ENCODE results near the gene CGNL1. TPM values are rescaled to one million over a fixed set of nuclear protein-coding genes. Genes with fewer than 3 reads are reported as not detected.
A peak's percentile ranks its signal among the peaks of the same experiment; 100 is the strongest.

Gene CGNL1
- total RNA-seq, 2 donors from 2014 or later: not detected

DNA sequence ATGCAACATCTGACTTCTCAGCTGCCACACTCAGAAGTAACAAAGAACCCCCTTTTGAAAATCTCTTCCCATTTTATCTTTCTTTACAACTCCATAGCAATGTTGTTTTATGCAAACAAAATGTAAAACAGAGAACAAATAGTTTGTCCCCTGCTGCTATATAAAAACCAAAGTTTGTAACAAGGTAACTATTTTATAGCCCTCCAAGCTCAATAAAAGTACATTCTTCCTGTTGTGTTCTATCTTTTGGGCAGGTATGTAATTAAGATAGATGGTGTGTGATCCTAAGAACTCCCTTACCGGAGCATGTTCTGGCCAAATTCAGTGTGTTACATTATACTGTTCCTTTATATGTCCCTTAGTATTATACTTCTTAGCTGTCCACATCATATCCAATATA lies 12.6 kb upstream of the CGNL1 start:
- Mint-ChIP-seq H3K36me3 (ENCODE audit: low read depth) (no peaks in the 10 kb centered on the region), H3K4me3 (no peak overlapping the region), H3K27ac (no peak overlapping the region), H3K9me3 (no peaks in the 10 kb centered on the region), H3K27me3 (no peaks in the 10 kb centered on the region), H3K4me1 (no peaks in the 10 kb centered on the region)
- no peak for ATAC-seq (replicated peaks)

DNA sequence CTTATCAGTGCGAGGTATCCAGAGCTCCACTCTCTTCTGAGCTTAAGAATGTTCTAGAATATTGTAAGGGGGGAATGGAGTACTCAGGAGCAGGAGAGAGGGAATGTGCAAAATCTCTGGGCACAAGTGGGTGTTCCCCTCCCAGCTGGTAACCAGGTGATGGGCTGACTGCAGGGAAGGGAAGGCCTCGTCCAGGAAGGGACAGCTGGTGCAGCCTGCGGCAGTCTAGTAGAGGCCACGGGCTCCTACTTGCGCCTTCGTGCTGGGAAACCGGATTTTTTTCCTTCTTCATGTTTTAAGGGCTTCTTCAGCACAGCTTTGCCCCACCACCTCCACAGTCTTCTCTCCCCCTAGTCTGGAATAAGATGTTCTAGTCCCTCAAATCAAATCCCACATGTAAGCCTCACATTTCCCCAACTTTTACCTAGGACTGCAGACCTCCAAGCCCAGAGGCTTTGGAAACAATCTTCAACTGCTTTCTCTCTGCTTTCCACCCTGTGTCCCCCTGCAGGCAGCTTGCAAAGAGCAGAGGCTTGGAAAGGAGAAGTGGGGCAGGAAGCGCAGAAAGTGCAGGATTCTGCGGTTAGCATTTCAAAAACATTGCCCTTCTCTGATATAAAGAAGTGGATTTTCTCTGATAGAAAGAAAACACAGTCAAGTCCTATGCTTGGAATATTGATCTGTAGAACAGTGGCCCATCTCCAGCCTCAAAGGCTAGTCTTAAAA lies 11.9 kb upstream of the CGNL1 start:
- Mint-ChIP-seq H3K9me3 (no peaks in the 10 kb centered on the region), H3K27me3 (no peaks in the 10 kb centered on the region), H3K4me3 (no peak overlapping the region), H3K36me3 (ENCODE audit: low read depth) (no peaks in the 10 kb centered on the region), H3K4me1 (no peaks in the 10 kb centered on the region), H3K27ac (no peak overlapping the region)
- ATAC-seq (replicated peaks): no peak

DNA sequence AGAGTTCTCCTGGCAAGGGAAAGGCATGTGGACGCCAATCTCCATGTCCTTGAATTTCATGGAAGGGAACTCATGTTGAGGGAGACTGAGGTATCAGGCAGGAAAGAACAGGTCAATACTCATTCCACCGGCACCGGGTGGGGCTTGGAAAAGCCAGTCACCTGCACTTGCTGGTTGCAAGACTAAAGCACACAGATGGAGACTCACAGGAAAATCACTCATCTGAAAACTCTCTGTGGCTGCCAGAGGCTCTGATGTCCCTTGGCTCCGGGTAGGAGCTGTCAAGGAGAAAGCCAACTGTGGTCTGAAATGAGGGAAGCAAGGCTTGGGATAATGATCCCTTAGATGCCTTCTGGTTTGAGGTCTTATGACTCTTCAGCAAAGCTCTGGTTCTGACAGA lies 8.7 kb upstream of the CGNL1 start:
- H3K4me1 Mint-ChIP-seq: no peaks in the 10 kb centered on the region
- no peak for ATAC-seq (replicated peaks)
- no peak overlapping the region for H3K4me3 Mint-ChIP-seq
- H3K27ac Mint-ChIP-seq: no peak overlapping the region
- no peaks in the 10 kb centered on the region for H3K36me3 Mint-ChIP-seq (ENCODE audit: low read depth)
- H3K27me3 Mint-ChIP-seq: peaks cover 3% of the 10 kb centered on the region
- H3K9me3 Mint-ChIP-seq: no peaks in the 10 kb centered on the region

DNA sequence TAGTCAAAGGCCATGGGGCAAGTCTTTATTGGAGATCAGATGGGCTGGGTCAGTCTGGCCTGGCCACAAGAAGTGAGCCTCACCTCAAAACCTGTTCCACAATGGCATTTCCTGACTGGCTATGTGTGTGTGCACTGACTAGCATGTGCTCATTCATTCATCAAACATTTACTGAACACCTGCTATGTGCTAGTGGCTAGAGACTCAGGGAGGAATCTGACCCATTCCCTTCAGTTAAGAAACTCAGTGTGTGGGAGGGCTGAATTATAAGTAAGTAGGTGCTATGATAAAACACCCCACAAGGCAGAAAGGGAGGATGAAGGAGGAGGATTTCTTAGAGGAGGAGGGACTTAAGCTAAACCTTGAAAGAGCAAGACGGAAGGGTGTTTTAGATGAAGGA lies 5.4 kb upstream of the CGNL1 start:
- no peak overlapping the region for H3K27ac Mint-ChIP-seq
- peaks cover 3% of the 10 kb centered on the region for H3K4me1 Mint-ChIP-seq
- H3K9me3 Mint-ChIP-seq: no peaks in the 10 kb centered on the region
- H3K27me3 Mint-ChIP-seq: peaks cover 28% of the 10 kb centered on the region
- ATAC-seq (replicated peaks): no peak
- H3K36me3 Mint-ChIP-seq (ENCODE audit: low read depth): no peaks in the 10 kb centered on the region
- no peak overlapping the region for H3K4me3 Mint-ChIP-seq

DNA sequence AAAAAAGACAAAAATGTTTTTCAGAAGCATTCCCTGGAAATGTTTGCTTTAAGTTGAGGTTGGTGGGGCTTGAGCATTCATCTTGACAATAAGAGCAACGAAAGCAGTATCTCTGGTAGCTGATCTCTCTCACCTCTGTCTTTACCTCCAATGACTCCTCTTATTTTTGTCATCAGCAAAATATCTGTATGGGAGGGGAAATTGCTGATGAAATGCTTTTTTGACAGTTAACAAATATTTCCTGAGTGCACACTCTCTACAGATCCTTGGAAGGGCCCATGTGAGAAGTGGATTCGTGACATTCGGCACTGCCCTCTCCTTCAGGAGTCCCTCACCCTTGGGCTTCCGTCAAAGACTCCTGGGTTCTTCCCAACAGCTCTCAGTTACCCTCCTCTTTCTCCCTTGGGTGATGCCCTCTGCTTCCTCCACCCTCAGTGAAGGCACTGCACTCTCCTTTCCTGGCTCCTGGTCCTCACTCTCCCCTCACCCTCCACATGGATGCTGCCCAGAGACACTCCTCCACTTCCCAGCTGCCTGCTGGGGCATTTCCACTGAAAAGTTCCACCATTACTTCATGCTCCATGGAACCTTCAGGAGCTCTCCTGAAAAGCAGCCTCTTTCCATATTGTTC lies 2.9 kb upstream of the CGNL1 start:
- no peak for ATAC-seq (replicated peaks)
- H3K4me1 Mint-ChIP-seq: peaks cover 4% of the 10 kb centered on the region
- H3K36me3 Mint-ChIP-seq (ENCODE audit: low read depth): no peaks in the 10 kb centered on the region
- H3K27ac Mint-ChIP-seq: no peak overlapping the region
- no peak overlapping the region for H3K4me3 Mint-ChIP-seq
- peaks cover 43% of the 10 kb centered on the region for H3K27me3 Mint-ChIP-seq
- no peaks in the 10 kb centered on the region for H3K9me3 Mint-ChIP-seq

DNA sequence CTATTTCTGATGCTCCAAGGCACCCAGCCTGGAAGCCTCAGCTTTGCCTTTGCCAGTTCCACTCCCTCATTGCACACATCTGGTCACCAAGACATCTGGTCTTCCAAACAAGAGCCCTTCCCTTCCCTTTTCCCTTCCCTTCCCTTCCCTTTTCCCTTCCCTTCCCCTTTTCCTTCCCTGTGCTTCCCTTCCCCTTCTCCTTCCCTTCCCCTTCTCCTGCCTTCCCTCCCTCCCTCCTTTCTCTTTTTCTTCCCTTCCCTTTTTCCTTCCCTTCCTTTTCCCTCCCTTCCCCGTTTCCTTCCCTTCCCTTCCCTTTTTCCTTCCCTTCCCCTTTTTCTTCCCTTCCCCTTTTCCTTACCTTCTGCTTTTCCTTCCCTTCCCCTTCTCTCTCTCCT lies 2.4 kb upstream of the CGNL1 start:
- Mint-ChIP-seq H3K4me3 (no peak overlapping the region), H3K27ac (no peak overlapping the region), H3K9me3 (no peaks in the 10 kb centered on the region), H3K27me3 (peaks cover 46% of the 10 kb centered on the region), H3K36me3 (ENCODE audit: low read depth) (no peaks in the 10 kb centered on the region), H3K4me1 (peaks cover 4% of the 10 kb centered on the region)
- no peak for ATAC-seq (replicated peaks)

DNA sequence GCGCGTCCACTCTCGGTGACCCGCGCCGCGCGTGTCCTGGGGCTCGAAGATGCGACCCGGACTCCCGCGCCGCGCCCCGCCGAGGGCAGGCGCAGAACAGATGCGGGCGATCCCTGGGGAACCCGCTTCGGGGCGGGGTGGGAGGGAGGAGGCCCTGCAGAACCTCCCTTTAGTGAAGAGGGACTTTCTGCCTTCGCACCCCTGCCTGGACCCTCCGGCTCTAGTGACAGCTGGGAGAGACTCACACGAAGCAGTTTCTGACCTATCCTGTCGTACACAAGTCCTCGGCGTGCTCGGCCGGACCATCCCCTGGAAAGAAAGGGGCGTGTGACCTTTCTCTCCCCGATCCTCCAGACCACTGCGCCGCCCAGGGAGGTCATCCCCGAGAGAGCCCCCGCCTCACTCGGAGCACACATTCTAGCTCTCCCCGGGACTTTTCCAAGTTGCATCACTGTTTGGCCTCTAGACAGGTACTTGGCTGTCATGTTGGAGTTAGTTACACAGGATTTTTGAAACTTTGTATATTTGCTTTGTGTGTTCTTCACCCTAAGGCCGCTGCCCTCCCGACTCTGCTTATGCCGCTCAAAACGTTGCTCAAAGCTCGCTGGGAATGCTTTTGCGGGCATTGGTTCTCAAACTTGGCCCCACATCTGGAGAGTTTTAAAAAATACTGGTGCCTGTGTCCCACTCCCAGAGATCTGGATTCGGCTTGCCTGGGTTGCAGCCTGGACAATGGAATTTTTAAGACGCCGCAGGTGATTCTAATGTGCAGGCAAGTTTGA lies 582 bp downstream of the CGNL1 start:
- Mint-ChIP-seq H3K9me3 (no peaks in the 10 kb centered on the region), H3K27me3 (peaks cover 57% of the 10 kb centered on the region), H3K4me1 (peaks cover 4% of the 10 kb centered on the region), H3K36me3 (ENCODE audit: low read depth) (no peaks in the 10 kb centered on the region), H3K27ac (no peak overlapping the region), H3K4me3 (peak overlapping the region; percentile 21)
- ATAC-seq (replicated peaks): no peak

DNA sequence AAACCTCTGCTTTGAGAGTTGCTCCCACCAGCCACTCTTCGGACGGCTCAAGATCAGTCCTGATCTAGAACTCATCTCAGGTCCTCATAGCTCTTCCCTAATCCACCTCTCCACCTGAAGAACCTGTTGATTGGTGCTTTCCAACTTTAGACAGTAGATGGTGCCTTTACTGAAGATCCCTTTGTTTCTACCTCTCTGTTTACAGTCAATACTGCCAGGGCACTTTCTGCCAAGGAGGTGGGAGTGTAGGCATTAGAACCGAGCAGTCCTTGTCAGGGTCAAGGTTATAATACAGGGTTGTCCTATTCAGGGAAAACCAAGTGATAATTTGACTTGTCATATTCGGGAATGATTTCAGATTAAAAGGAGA lies 1.2 kb downstream of the CGNL1 start:
- H3K27ac Mint-ChIP-seq: no peak overlapping the region
- H3K4me3 Mint-ChIP-seq: peak overlapping the region; percentile 21
- H3K36me3 Mint-ChIP-seq (ENCODE audit: low read depth): no peaks in the 10 kb centered on the region
- H3K27me3 Mint-ChIP-seq: peaks cover 56% of the 10 kb centered on the region
- H3K9me3 Mint-ChIP-seq: no peaks in the 10 kb centered on the region
- no peak for ATAC-seq (replicated peaks)
- peaks cover 4% of the 10 kb centered on the region for H3K4me1 Mint-ChIP-seq

DNA sequence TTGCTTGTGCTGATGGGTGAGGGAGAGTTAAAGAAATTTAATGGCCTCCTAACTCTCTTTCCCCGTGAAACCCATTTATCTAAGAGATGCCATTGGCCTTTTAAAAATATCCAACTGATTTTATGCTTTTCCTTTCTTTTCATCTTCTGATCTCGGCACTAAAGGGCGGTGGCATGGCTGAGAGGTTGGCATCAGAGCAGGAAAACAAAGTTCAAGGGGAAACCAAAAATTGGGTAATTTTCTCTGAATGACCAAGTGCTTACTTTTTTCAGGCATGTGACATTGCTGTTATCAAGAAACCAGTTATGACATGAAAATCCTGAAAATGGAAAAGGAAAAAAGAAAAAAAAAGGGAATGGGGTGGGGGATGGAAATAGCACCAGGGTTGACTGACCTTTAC lies 3.2 kb downstream of the CGNL1 start:
- Mint-ChIP-seq H3K27me3 (peaks cover 44% of the 10 kb centered on the region), H3K4me3 (no peak overlapping the region), H3K4me1 (peaks cover 4% of the 10 kb centered on the region), H3K9me3 (no peaks in the 10 kb centered on the region), H3K36me3 (ENCODE audit: low read depth) (no peaks in the 10 kb centered on the region), H3K27ac (no peak overlapping the region)
- ATAC-seq (replicated peaks): no peak

DNA sequence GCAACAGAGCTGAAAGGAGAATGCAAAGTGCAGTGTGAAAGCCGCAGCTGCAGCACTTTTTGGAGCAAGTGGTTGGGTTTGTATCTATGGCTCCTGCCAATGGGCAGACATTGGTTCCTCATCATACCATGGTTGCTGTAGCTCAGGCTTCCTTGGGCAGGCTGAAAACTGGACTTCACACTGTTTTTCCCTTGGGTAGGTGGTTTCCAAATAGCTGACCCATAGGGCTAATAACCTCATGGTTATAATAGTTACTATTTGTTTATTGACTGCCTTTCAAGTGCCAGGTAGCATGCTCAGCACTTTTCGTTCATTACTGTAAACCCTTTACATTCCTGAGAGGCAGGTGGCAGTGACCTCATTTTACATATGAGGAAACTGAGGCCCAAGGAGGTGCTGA lies 4.5 kb downstream of the CGNL1 start:
- ATAC-seq (replicated peaks): no peak
- Mint-ChIP-seq H3K27me3 (peaks cover 35% of the 10 kb centered on the region), H3K27ac (no peak overlapping the region), H3K36me3 (ENCODE audit: low read depth) (no peaks in the 10 kb centered on the region), H3K4me3 (no peak overlapping the region), H3K9me3 (no peaks in the 10 kb centered on the region), H3K4me1 (peaks cover 2% of the 10 kb centered on the region)

DNA sequence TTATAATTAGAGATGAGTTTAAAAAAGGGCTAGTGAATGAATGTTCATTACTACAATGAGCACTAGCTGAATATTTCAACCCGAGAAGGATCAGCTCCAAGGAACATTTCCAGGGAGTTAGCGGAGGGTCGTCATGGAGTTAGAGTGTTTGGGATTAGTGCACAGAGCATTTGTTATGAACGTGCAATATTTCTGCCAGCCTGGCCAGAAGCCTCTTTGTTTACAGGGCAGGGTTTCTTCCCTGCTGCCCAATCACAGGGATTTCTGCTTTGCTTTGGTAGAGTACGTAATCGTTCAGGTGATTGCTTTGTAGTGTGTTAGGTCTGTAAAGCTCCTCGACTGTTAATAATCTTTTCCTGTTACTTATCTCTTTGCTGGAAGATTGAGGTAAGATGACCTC lies 5.9 kb downstream of the CGNL1 start:
- H3K36me3 Mint-ChIP-seq (ENCODE audit: low read depth): no peaks in the 10 kb centered on the region
- no peak overlapping the region for H3K27ac Mint-ChIP-seq
- H3K4me1 Mint-ChIP-seq: no peaks in the 10 kb centered on the region
- H3K9me3 Mint-ChIP-seq: no peaks in the 10 kb centered on the region
- H3K27me3 Mint-ChIP-seq: peaks cover 32% of the 10 kb centered on the region
- no peak for ATAC-seq (replicated peaks)
- H3K4me3 Mint-ChIP-seq: no peak overlapping the region

DNA sequence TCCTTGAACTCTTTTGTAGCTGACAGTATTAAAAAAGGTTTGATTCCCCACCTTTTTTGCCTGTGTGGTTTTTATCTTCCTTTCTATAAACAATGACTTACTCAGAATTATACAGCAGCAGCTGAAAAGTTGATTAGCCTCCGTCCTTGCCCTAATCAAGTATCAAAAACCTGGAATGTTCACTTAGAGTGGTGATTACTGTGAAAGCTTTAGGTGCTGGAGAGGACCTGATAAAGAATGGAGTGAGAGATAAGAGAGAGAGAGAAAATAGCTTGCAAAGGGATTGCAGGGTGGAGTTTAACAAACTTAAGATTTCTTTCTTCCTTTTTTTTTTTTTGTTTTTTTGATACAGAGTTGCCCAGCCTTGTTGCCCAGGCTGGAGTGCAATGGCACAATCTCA lies 6.7 kb downstream of the CGNL1 start:
- H3K36me3 Mint-ChIP-seq (ENCODE audit: low read depth): no peaks in the 10 kb centered on the region
- peaks cover 25% of the 10 kb centered on the region for H3K27me3 Mint-ChIP-seq
- H3K27ac Mint-ChIP-seq: no peak overlapping the region
- no peak overlapping the region for H3K4me3 Mint-ChIP-seq
- no peaks in the 10 kb centered on the region for H3K4me1 Mint-ChIP-seq
- no peak for ATAC-seq (replicated peaks)
- H3K9me3 Mint-ChIP-seq: no peaks in the 10 kb centered on the region

DNA sequence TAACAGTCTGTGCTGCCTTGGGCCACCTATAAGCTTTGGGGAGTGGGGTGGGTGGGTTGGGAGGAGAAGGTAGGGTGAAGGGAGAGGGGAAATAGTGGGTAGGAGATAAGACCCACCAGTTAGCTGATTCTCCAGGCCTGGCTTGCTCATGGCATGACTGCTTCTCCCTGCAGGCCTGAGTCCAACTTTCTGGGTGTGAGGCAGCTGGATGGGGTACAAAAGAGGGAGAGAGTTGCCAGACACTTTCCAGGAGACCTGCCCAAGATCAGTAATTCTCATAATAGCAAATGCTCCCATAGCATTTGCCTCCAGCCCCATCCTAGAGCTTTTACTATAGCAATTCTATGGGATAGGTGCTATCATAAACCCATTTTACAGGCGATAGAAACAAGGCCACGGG lies 7.7 kb downstream of the CGNL1 start:
- Mint-ChIP-seq H3K27ac (no peak overlapping the region), H3K4me1 (no peaks in the 10 kb centered on the region), H3K27me3 (peaks cover 19% of the 10 kb centered on the region), H3K9me3 (no peaks in the 10 kb centered on the region), H3K36me3 (ENCODE audit: low read depth) (no peaks in the 10 kb centered on the region), H3K4me3 (no peak overlapping the region)
- no peak for ATAC-seq (replicated peaks)

DNA sequence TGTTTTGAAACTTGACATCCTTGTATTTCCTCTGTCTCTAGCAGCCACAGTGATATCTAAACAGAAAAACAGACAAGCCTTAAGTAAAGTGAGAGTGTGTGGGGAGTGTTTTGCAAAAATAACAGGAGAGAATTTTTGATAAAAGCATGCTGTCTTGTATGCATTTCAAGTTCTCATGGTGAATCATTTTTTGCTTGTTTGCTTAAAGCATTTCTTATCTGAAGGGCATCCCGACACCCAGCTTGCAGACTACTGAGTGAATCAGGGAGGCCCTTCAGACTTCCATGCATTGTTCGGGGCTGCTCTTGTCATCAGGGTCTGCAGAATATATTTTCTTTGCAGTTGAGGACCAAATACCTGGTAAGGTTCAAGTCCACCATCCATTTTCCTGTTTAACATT lies 8.5 kb downstream of the CGNL1 start:
- H3K4me3 Mint-ChIP-seq: no peak overlapping the region
- ATAC-seq (replicated peaks): no peak
- H3K9me3 Mint-ChIP-seq: no peaks in the 10 kb centered on the region
- H3K4me1 Mint-ChIP-seq: no peaks in the 10 kb centered on the region
- H3K36me3 Mint-ChIP-seq (ENCODE audit: low read depth): no peaks in the 10 kb centered on the region
- H3K27ac Mint-ChIP-seq: no peak overlapping the region
- peaks cover 16% of the 10 kb centered on the region for H3K27me3 Mint-ChIP-seq

DNA sequence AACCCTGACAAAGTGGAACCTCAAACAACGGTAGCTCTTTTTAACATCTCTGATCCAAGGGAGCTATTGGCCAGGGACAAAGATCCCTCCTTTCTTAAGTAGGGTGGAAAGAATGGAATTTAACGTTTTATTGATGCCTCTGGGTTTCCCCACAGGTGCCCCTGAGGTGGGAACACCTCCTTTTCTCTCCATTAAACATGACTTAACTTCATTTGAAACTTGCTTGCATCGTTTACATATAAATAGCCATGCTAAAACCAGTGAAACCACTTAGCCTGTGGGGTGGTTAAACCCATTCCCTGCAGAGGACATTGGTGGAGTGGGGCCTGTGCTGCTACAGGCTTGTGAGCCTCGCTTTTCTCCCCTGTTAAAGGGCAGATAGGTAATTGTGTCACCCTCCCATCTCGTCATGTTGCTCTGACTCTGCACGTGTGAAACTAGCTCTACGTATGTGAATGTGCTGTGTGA lies 9.7 kb downstream of the CGNL1 start:
- H3K36me3 Mint-ChIP-seq (ENCODE audit: low read depth): no peaks in the 10 kb centered on the region
- H3K27me3 Mint-ChIP-seq: peaks cover 16% of the 10 kb centered on the region
- H3K9me3 Mint-ChIP-seq: no peaks in the 10 kb centered on the region
- no peak overlapping the region for H3K4me3 Mint-ChIP-seq
- H3K27ac Mint-ChIP-seq: no peak overlapping the region
- no peaks in the 10 kb centered on the region for H3K4me1 Mint-ChIP-seq
- ATAC-seq (replicated peaks): no peak

All from activated T-helper 17 cell treated with anti-CD3 and anti-CD28 coated beads, Interleukin-2, amount 50 U/mL, for 72 hours (primary cell).